H1 (cell line): ENCODE measurements around the gene ID2. TPM values are rescaled to one million over a fixed set of nuclear protein-coding genes. Genes with fewer than 3 reads are reported as not detected.

Source experiments
- CTCF ChIA-PET: fragments of 300-600 bp; sonication (Branson Sonifier 250); formaldehyde crosslinking; loops from one replicate; lab custom pipeline; 2021; ENCODE audit not compliant: partially characterized antibody; lab: Charles Lee
- POLR2A ChIA-PET: fragments of 300-600 bp; sonication (Branson Sonifier 250); formaldehyde crosslinking; loops from one replicate; lab custom pipeline; 2021; ENCODE audit warnings: inconsistent platforms; ENCODE audit not compliant: partially characterized antibody; lab: Charles Lee
- DNase-seq, 2 experiments: peaks; one replicate each; pipeline versions ENCODE4 v3.0.0 to v3.0.0-alpha.2; 2010 to 2022; ENCODE audit warnings: low spot score in 2 of 2, low read depth in 1 of 2, mixed read lengths in 1 of 2
- FAIRE-seq: peaks from 2 replicates; lab custom pipeline; 2011; peaks lifted over from hg19 to GRCh38; lab: Jason Lieb, UNC
- H2AFZ ChIP-seq: 2 replicates; pipeline ENCODE4 v1.8.1; 2012; ENCODE audit warnings: low read length, inconsistent platforms
- H2AK5ac ChIP-seq: 2 replicates; pipeline ENCODE4 v1.6.1; 2013; ENCODE audit warnings: low read depth, low read length
- H2BK120ac ChIP-seq: replicated peaks from 2 replicates; pipeline ENCODE3; 2013; ENCODE audit warnings: low read depth, low read length, inconsistent platforms
- H2BK12ac ChIP-seq: 2 replicates; pipeline ENCODE4 v1.6.1; 2013; ENCODE audit warnings: low read depth, low read length
- H2BK15ac ChIP-seq: 2 replicates; pipeline ENCODE4 v1.6.1; 2013; ENCODE audit warnings: low read length
- H2BK20ac ChIP-seq: 2 replicates; pipeline ENCODE4 v1.6.1; 2013; ENCODE audit warnings: low read length
- H2BK5ac ChIP-seq: 2 replicates; pipeline ENCODE4 v1.6.1; 2013; ENCODE audit warnings: low read depth, low read length
- H3K14ac ChIP-seq: 2 replicates; pipeline ENCODE4 v1.6.1; 2013; ENCODE audit warnings: inconsistent platforms; ENCODE audit not compliant: insufficient read length
- H3K18ac ChIP-seq: 2 replicates; pipeline ENCODE4 v1.6.1; 2013; ENCODE audit warnings: low read length; ENCODE audit errors: extremely low read depth
- H3K23ac ChIP-seq: 2 replicates; pipeline ENCODE4 v1.6.1; 2013; ENCODE audit warnings: inconsistent platforms; ENCODE audit not compliant: insufficient read length
- H3K23me2 ChIP-seq: 2 replicates; pipeline ENCODE4 v1.6.1; 2013; ENCODE audit warnings: low read depth, low read length
- H3K27ac ChIP-seq: 2 replicates; pipeline ENCODE4 v1.6.1; 2011; ENCODE audit warnings: low read depth, low read length, inconsistent platforms
- H3K27me3 ChIP-seq, 4 experiments: replicated peaks in 1 of 4; 1 replicate in 1 of 4; 2 replicates in 3 of 4; pipeline versions ENCODE4 v1.6.1 to v1.8.1; 2011 to 2013; ENCODE audit warnings: low read length in 3 of 4, mild to moderate bottlenecking in 3 of 4, inconsistent platforms in 2 of 4, mixed read lengths in 2 of 4, moderate library complexity in 1 of 4; ENCODE audit not compliant: control insufficient read depth in 3 of 4, insufficient read depth in 3 of 4; ENCODE audit errors: extremely low read depth in 1 of 4
- H3K36me3 ChIP-seq, 4 experiments: 2 replicates each; pipeline versions ENCODE4 v1.6.1 to v1.8.1; 2011 to 2013; ENCODE audit warnings: mild to moderate bottlenecking in 4 of 4, low read length in 3 of 4, moderate library complexity in 2 of 4, control low read depth in 1 of 4, inconsistent platforms in 1 of 4; ENCODE audit not compliant: insufficient read depth in 4 of 4, control insufficient read depth in 2 of 4
- H3K4ac ChIP-seq: replicated peaks from 2 replicates; pipeline ENCODE3; 2013; ENCODE audit warnings: low read length, low read depth, mixed read lengths, inconsistent platforms; ENCODE audit not compliant: insufficient read length
- H3K4me1 ChIP-seq, 4 experiments: replicated peaks in 1 of 4; 1 replicate in 1 of 4; 2 replicates in 3 of 4; pipeline versions ENCODE4 v1.6.1 to v1.8.1; 2011 to 2013; ENCODE audit warnings: low read length in 3 of 4, inconsistent platforms in 2 of 4, mixed read lengths in 1 of 4; ENCODE audit not compliant: insufficient read depth in 4 of 4, control insufficient read depth in 3 of 4
- H3K4me2 ChIP-seq, 2 experiments: 2 replicates each; pipeline versions ENCODE4 v1.6.1 to v1.8.1; 2011 to 2013; ENCODE audit warnings: low read depth in 2 of 2, low read length in 2 of 2, control low read depth in 1 of 2, inconsistent platforms in 1 of 2, mild to moderate bottlenecking in 1 of 2; ENCODE audit not compliant: insufficient read depth in 1 of 2
- H3K4me3 ChIP-seq, 4 experiments: fragments of 200-600, 300-600 bp in 1 of 4; sonication (generic), shearing (Covaris generic), sonication (Bioruptor Twin) in 1 of 4; 2 replicates each; pipeline versions ENCODE4 v1.5.1 to v1.8.1; 2011 to 2016; ENCODE audit warnings: low read length in 4 of 4, low read depth in 3 of 4, control low read depth in 2 of 4, inconsistent platforms in 2 of 4, mild to moderate bottlenecking in 2 of 4, mixed read lengths in 1 of 4, moderate library complexity in 1 of 4; ENCODE audit not compliant: insufficient read depth in 2 of 4; ENCODE audit errors: extremely low read depth in 1 of 4
- H3K56ac ChIP-seq: replicated peaks from 2 replicates; pipeline ENCODE3; 2013; ENCODE audit warnings: low read depth, mild to moderate bottlenecking, mixed read lengths, low read length, inconsistent platforms; ENCODE audit not compliant: insufficient read length
- H3K79me1 ChIP-seq: 2 replicates; pipeline ENCODE4 v1.6.1; 2013; ENCODE audit warnings: low read depth, low read length, control low read depth
- H3K79me2 ChIP-seq, 2 experiments: 2 replicates each; pipeline versions ENCODE4 v1.6.1 to v1.8.1; 2012 to 2013; ENCODE audit warnings: low read length in 2 of 2, mild to moderate bottlenecking in 2 of 2, inconsistent platforms in 1 of 2; ENCODE audit not compliant: insufficient read depth in 2 of 2, control insufficient read depth in 1 of 2
- H3K9ac ChIP-seq, 4 experiments: replicated peaks in 1 of 4; 1 replicate in 1 of 4; 2 replicates in 3 of 4; pipeline versions ENCODE4 v1.6.1 to v1.8.1; 2011 to 2013; ENCODE audit warnings: low read depth in 3 of 4, low read length in 3 of 4, control low read depth in 2 of 4, mild to moderate bottlenecking in 2 of 4, moderate library complexity in 2 of 4, inconsistent platforms in 1 of 4; ENCODE audit errors: extremely low read depth in 1 of 4
- H3K9me3 ChIP-seq, 2 experiments: 2 replicates each; pipeline versions ENCODE4 v1.6.1 to v1.8.1; 2012 to 2013; ENCODE audit warnings: mild to moderate bottlenecking in 2 of 2, moderate library complexity in 2 of 2, control low read depth in 1 of 2, inconsistent platforms in 1 of 2, low read depth in 1 of 2, low read length in 1 of 2, mixed read lengths in 1 of 2; ENCODE audit not compliant: insufficient read depth in 2 of 2
- H4K20me1 ChIP-seq, 2 experiments: replicated peaks in 1 of 2; 2 replicates each; pipeline versions ENCODE3 to v1.8.1; 2011 to 2013; ENCODE audit warnings: inconsistent platforms in 2 of 2, low read length in 2 of 2, mild to moderate bottlenecking in 1 of 2; ENCODE audit not compliant: insufficient read depth in 2 of 2, control insufficient read depth in 1 of 2
- H4K5ac ChIP-seq: 2 replicates; pipeline ENCODE4 v1.6.1; 2013; ENCODE audit warnings: low read length, low read depth, mixed read lengths, inconsistent platforms; ENCODE audit not compliant: insufficient read length
- H4K8ac ChIP-seq: 2 replicates; pipeline ENCODE4 v1.8.0; 2013; ENCODE audit warnings: mild to moderate bottlenecking, moderate library complexity, low read length, inconsistent platforms; ENCODE audit not compliant: insufficient read depth; ENCODE audit errors: extremely low read depth
- H4K91ac ChIP-seq: replicated peaks from 2 replicates; pipeline ENCODE3; 2013; ENCODE audit warnings: low read length, mixed read lengths, inconsistent platforms; ENCODE audit not compliant: insufficient read length
- BRCA1 ChIP-seq: IDR thresholded peaks from 2 replicates; pipeline ENCODE4 v1.6.1; 2012; ENCODE audit warnings: low read depth, low read length, improper control_type of control experiment
- CHD2 ChIP-seq: IDR thresholded peaks from 2 replicates; pipeline ENCODE4 v1.6.1; 2012; ENCODE audit warnings: low read length, improper control_type of control experiment
- TEAD4 ChIP-seq: IDR thresholded peaks from 2 replicates; pipeline ENCODE4 v1.6.1; 2012; ENCODE audit warnings: low read depth, low read length, inconsistent platforms, mixed read lengths
- WGBS, 2 experiments: shearing (Covaris generic) in 1 of 2; methylation state at CpG; one replicate each; pipeline versions ENCODE4 v1.1.6 to v1.1.7; 2013 to 2015; ENCODE audit warnings: low lambda C conversion rate in 2 of 2, mixed read lengths in 2 of 2, inconsistent platforms in 1 of 2, low coverage in 1 of 2, missing lambda C conversion rate in 1 of 2; ENCODE audit not compliant: insufficient replicate concordance in 2 of 2, insufficient coverage in 1 of 2, insufficient read length in 1 of 2; ENCODE audit errors: extremely low coverage in 1 of 2, missing lambda C conversion rate in 1 of 2; 5-methylcytosine and 5-hydroxymethylcytosine counted together
- polyA plus RNA-seq, 7 experiments: library from polyadenylated mRNA; depleted of rRNA in 3 of 7; stranded (reverse) in 5 of 7; unstranded in 2 of 7; fragments of >200 nt in 5 of 7; fragments of 200-250 nt in 2 of 7; gene quantifications; 1 replicate in 5 of 7; 2 replicates in 1 of 7; 4 replicates in 1 of 7; pipeline versions ENCODE4 v1.2.1 to v1.2.3, GENCODE V29; 2011 to 2013; ENCODE audit warnings: missing spikeins in 2 of 7, mixed read lengths in 2 of 7
- total RNA-seq: library from RNA; stranded (reverse); fragmentation: NEBNext Ultra II Directional; extraction: Animal tissue kit (Norgen Biotek cat#: 25700); gene quantifications from 2 replicates; pipeline ENCODE4 v1.2.1, GENCODE V29; 2021

Gene ID2
- total and polyA plus RNA-seq, 2 of the 8 experiments (the other 6 are each of a cell fraction or from before 2014, with no cell fraction given), result 36.7 to 214 TPM

GRCh38 chr2:8661235-8661634, 20.6 kb upstream of the ID2 start:
- H2BK20ac ChIP-seq, result no peak overlapping the region
- H2BK5ac ChIP-seq, result no peak overlapping the region
- H3K23me2 ChIP-seq, result no peaks in the 10 kb centered on the region
- H3K27me3 ChIP-seq, result peaks cover 0 to 2% (median 0%) of the 10 kb centered on the region in 4 experiments; a peak in 1 of 7 replicates
- FAIRE-seq (no peak), DNase-seq (no peak)
- no peak overlapping the region for H3K4me3 ChIP-seq
- H3K79me2 ChIP-seq, result no peaks in the 10 kb centered on the region
- no peak overlapping the region for H3K14ac ChIP-seq
- no peak overlapping the region for H3K27ac ChIP-seq
- H3K9me3 ChIP-seq, result no peaks in the 10 kb centered on the region
- peaks cover 0 to 3% (median 0%) of the 10 kb centered on the region in 4 experiments; a peak in 1 of 7 replicates for H3K4me1 ChIP-seq
- no peak overlapping the region for H3K4ac ChIP-seq
- H2BK120ac ChIP-seq, result no peak overlapping the region
- CTCF ChIA-PET, result interaction anchor here (0.7 kb wide), 1 partner anchor 9 kb away, joined by 3 read pairs; no protein-coding TSS in a partner anchor
- no peaks in the 10 kb centered on the region for H3K36me3 ChIP-seq
- H3K4me2 ChIP-seq, result no peak overlapping the region
- no peak overlapping the region for H4K8ac ChIP-seq
- no peak overlapping the region for H4K5ac ChIP-seq
- no peak overlapping the region for H3K18ac ChIP-seq
- no peaks in the 10 kb centered on the region for H4K20me1 ChIP-seq
- TF ChIP-seq TEAD4 (no peak), BRCA1 (no peak), CHD2 (no peak)
- TF ChIP-seq, all 59 proteins: peak for 0
- no peaks in the 10 kb centered on the region for H3K79me1 ChIP-seq
- POLR2A ChIA-PET, result no interaction called here
- H3K56ac ChIP-seq, result no peak overlapping the region
- 90% methylated on average over 6 of the region's 6 CpGs; no CpG with 5 or more reads in 1 of the 2 experiments for WGBS, 2 experiments
- no peak overlapping the region for H2AK5ac ChIP-seq
- no peak overlapping the region for H2BK15ac ChIP-seq
- no peak overlapping the region for H3K9ac ChIP-seq
- H3K23ac ChIP-seq, result no peak overlapping the region
- no peak overlapping the region for H2BK12ac ChIP-seq
- no peak overlapping the region for H4K91ac ChIP-seq
- H2AFZ ChIP-seq, result no peak overlapping the region
